ENCODE results near the gene ZBTB8OS.
"Not testable (repeated sequence)": the region's sequence is repeated elsewhere in the genome, so short reads cannot be mapped to it uniquely, and the experiment has no call there.

Gene ZBTB8OS

GRCh38 chr1:32681509-32681908 is 31.2 kb upstream of the ZBTB8OS start:
- Histone ChIP-seq H3K27ac (no peak overlapping the region), H3K9me3 (no peaks in the 10 kb centered on the region), H3K4me3 (no peak overlapping the region), H3K36me3 (peaks cover 46 to 86% (median 71%) of the 10 kb centered on the region in 3 donors), H3K27me3 (no peaks in the 10 kb centered on the region), H3K4me1 (peaks cover 0 to 17% (median 0%) of the 10 kb centered on the region in 4 donors)
- TF ChIP-seq CTCF (IDR thresholded peaks at IDR 0.05): no peak
- intact Hi-C loops (cut with DNase I; ENCODE audit: low total_unique reads): no loop called here
- DNase-seq: no peak

DNA sequence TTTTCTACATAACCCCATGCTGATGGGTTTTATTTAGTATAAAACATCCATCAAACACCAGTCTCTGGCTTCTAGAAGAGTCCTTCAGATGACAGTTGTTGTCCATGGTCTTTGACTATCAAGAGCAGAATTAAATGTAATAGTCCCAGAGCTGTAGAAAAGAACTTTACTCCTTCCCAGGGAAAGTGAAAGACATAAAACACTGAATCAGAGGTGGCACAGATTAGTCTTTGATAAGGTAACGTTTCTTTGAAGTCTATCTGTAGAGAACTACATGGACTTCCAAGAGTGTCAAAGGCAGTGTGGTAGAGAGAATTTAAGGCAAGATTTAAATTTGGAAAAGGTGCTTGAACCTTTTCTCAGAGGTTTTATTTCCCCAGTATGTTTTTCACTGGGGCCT is 30.3 kb upstream of the ZBTB8OS start:
- intact Hi-C loops (cut with DNase I; ENCODE audit: low total_unique reads): no loop called here
- Histone ChIP-seq H3K36me3 (peaks cover 47 to 88% (median 71%) of the 10 kb centered on the region in 3 donors), H3K27ac (no peak overlapping the region), H3K4me3 (no peak overlapping the region), H3K4me1 (peaks cover 0 to 17% (median 0%) of the 10 kb centered on the region in 4 donors), H3K9me3 (no peaks in the 10 kb centered on the region), H3K27me3 (no peaks in the 10 kb centered on the region)
- TF ChIP-seq CTCF (IDR thresholded peaks at IDR 0.05): no peak
- DNase-seq: no peak

DNA sequence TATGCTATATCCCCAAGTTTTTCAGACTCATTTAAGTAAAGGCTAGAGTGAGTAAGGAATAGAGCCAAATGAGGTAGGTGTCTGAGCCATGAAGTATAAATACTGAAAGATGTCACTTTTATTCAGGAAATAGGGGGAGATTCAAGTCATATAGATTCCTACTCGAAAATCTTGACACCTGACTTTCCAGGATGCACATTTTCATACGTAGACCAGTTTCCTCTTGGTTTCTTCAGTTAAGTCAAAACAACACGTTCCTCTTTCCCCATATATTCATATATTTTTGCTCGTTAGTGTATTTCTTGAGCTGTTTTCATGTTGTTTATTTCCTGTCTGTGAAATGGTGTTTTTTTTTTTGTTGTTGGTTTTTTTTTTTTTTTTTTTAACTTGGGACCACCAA is 29.6 kb upstream of the ZBTB8OS start:
- Histone ChIP-seq H3K36me3 (peaks cover 54 to 88% (median 76%) of the 10 kb centered on the region in 3 donors), H3K4me1 (peaks cover 0 to 15% (median 0%) of the 10 kb centered on the region in 4 donors)
- H3K27me3 ChIP-seq; H3K4me3 ChIP-seq; DNase-seq; intact Hi-C loops (cut with DNase I; ENCODE audit: low total_unique reads); H3K27ac ChIP-seq; H3K9me3 ChIP-seq: not testable (repeated sequence)

DNA sequence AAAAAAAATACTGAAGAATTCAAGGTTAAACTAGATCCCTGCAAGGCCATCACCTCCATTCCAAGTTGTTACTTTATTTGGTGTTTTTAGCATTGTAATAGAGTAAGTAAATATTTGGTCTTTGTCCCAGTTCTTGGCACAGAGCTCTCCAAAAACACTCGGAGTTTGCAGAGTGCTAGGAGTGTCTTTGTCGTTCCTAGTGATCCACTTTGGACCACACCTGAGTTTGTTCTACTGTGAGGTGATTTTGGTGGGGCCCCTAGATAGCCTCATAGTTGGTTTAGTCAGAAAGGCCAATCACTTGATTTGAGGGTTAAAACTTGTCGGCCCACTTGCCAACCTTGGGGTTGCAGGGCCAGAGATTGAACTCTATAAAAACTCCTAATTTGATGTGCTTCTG is 26.6 kb upstream of the ZBTB8OS start:
- intact Hi-C loops (cut with DNase I; ENCODE audit: low total_unique reads): no loop called here
- H3K4me1 ChIP-seq: peaks cover 0 to 2% (median 0%) of the 10 kb centered on the region in 4 donors
- no peak overlapping the region for H3K4me3 ChIP-seq
- DNase-seq: no peak
- no peak for TF ChIP-seq CTCF (IDR thresholded peaks at IDR 0.05)
- peaks cover 66 to 92% (median 88%) of the 10 kb centered on the region in 3 donors for H3K36me3 ChIP-seq
- no peaks in the 10 kb centered on the region for H3K9me3 ChIP-seq
- no peaks in the 10 kb centered on the region for H3K27me3 ChIP-seq
- no peak overlapping the region for H3K27ac ChIP-seq

DNA sequence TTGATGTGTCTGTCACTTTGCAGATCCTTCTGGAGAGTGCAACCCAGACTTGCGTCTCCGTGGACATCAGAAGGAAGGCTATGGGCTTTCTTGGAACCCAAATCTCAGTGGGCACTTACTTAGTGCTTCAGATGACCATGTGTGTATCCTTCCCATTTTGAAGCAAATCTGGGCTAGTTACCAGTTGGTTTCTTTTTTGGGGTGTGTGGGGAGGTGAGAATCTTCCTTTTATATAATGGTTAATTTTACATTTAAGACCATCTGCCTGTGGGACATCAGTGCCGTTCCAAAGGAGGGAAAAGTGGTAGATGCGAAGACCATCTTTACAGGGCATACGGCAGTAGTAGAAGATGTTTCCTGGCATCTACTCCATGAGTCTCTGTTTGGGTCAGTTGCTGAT is 18.4 kb upstream of the ZBTB8OS start:
- H3K4me1 ChIP-seq; intact Hi-C loops (cut with DNase I; ENCODE audit: low total_unique reads); H3K9me3 ChIP-seq; DNase-seq; H3K4me3 ChIP-seq; H3K27ac ChIP-seq; H3K27me3 ChIP-seq: not testable (repeated sequence)
- peaks cover 67 to 100% (median 88%) of the 10 kb centered on the region in 3 donors for H3K36me3 ChIP-seq

- Histone ChIP-seq H3K27me3 (no peaks in the 10 kb centered on the region), H3K36me3 (peaks cover 62 to 100% (median 89%) of the 10 kb centered on the region in 3 donors), H3K9me3 (no peaks in the 10 kb centered on the region), H3K4me1 (no peaks in the 10 kb centered on the region), H3K4me3 (no peak overlapping the region), H3K27ac (no peak overlapping the region)
- intact Hi-C loops (cut with DNase I; ENCODE audit: low total_unique reads): no loop called here
- no peak for DNase-seq
- no peak for TF ChIP-seq CTCF (IDR thresholded peaks at IDR 0.05)
These were observed 16.7 kb upstream of the ZBTB8OS start for GRCh38 chr1:32666901-32667566.

Measured in tibial artery (tissue), 4 donors.